DOHH2 (cell line): Measurements from ENCODE around the gene MLST8.

ENCODE experiments used
- CTCF ChIP-seq: fragments of 200-600 bp; sonication (generic); IDR thresholded peaks from one replicate; pipeline ENCODE4 v1.5.1; 2014; ENCODE audit warnings: antibody characterized with exemption, mild to moderate bottlenecking, low read depth, low read length; ENCODE audit not compliant: poor library complexity, severe bottlenecking
- EZH2phosphoT487 ChIP-seq: fragments of 200-600 bp; sonication (generic); IDR thresholded peaks from 2 replicates; pipeline ENCODE4 v1.6.1; 2017; ENCODE audit warnings: borderline replicate concordance, mild to moderate bottlenecking, antibody characterized with exemption, low read length, moderate library complexity, mixed read lengths

- no peak for TF ChIP-seq CTCF
- no peak for TF ChIP-seq EZH2phosphoT487
Observed at GRCh38 chr16:2165861-2166260, 39.4 kb upstream of the MLST8 start.
